ENCODE measurements around the gene LUC7L3. TPM values are rescaled to one million over a fixed set of nuclear protein-coding genes. Genes with fewer than 3 reads are reported as not detected.
"Not testable (repeated sequence)": the region's sequence is repeated elsewhere in the genome, so short reads cannot be mapped to it uniquely, and the experiment has no call there.

Gene LUC7L3
- 21.4 and 31.5 TPM in 2 replicates for total RNA-seq

GRCh38 chr17:50719144-50719923 is at the start of gene LUC7L3:
Gene LUC7L3, plus strand, starts transcription at chr17:50719603. Its CDS starts 130 bp downstream, at chr17:50719733.
- DNase-seq, result peak; percentile 96

- DNase-seq, result no peak
Measured at GRCh38 chr17:50672071-50672470, 47.3 kb upstream of the LUC7L3 start.

GRCh38 chr17:50672831-50673551 is 46.4 kb upstream of the LUC7L3 start:
- no peak for DNase-seq

GRCh38 chr17:50675190-50675589 is 44.2 kb upstream of the LUC7L3 start:
- no peak for DNase-seq

- DNase-seq, result no peak
Measured at GRCh38 chr17:50675627-50676026, 43.8 kb upstream of the LUC7L3 start.

GRCh38 chr17:50676065-50676975 is 43.1 kb upstream of the LUC7L3 start:
- no peak for DNase-seq

GRCh38 chr17:50677851-50678375 is 41.5 kb upstream of the LUC7L3 start:
- DNase-seq, result no peak

- no peak for DNase-seq
Measured at GRCh38 chr17:50679008-50679544, 40.3 kb upstream of the LUC7L3 start.

- no peak for DNase-seq
Measured at GRCh38 chr17:50680126-50680525, 39.3 kb upstream of the LUC7L3 start.

- DNase-seq, result not testable (repeated sequence)
Measured at GRCh38 chr17:50680543-50681262, 38.7 kb upstream of the LUC7L3 start.

GRCh38 chr17:50681263-50682200 is 37.9 kb upstream of the LUC7L3 start:
- DNase-seq, result peak; percentile 87

- no peak for DNase-seq
Measured at GRCh38 chr17:50682441-50682840, 37.0 kb upstream of the LUC7L3 start.

GRCh38 chr17:50682938-50683337 is 36.5 kb upstream of the LUC7L3 start:
- DNase-seq, result no peak

GRCh38 chr17:50683434-50684287 is 35.7 kb upstream of the LUC7L3 start:
- DNase-seq, result no peak

- DNase-seq, result no peak
Measured at GRCh38 chr17:50684288-50684611, 35.2 kb upstream of the LUC7L3 start.

GRCh38 chr17:50684612-50685333 is 34.6 kb upstream of the LUC7L3 start:
- DNase-seq, result no peak

GRCh38 chr17:50685334-50685665 is 34.1 kb upstream of the LUC7L3 start:
- DNase-seq, result no peak

GRCh38 chr17:50685691-50686493 is 33.5 kb upstream of the LUC7L3 start:
- DNase-seq, result no peak

All from dermis blood vessel endothelial cell (primary cell).